NCI-H1105 treated with DMSO at 0.1 percent for 48 hours (cell line): ENCODE results near the gene COL10A1.
A peak's percentile ranks its signal among the peaks of the same experiment; 100 is the strongest.
"Not testable (repeated sequence)": the region's sequence is repeated elsewhere in the genome, so short reads cannot be mapped to it uniquely, and the experiment has no call there.

Experiments used
- DNase-seq: peaks from one replicate; lab custom pipeline; 2025; lab: John Stamatoyannopoulos, UW

Gene COL10A1

GRCh38 chr6:116120430-116120829, 5.5 kb downstream of the COL10A1 start:
- DNase-seq = no peak

GRCh38 chr6:116118608-116119007, 7.3 kb downstream of the COL10A1 start:
- DNase-seq = no peak

- DNase-seq = no peak
These were observed 10.2 kb downstream of the COL10A1 start for GRCh38 chr6:116115781-116116180.

DNA sequence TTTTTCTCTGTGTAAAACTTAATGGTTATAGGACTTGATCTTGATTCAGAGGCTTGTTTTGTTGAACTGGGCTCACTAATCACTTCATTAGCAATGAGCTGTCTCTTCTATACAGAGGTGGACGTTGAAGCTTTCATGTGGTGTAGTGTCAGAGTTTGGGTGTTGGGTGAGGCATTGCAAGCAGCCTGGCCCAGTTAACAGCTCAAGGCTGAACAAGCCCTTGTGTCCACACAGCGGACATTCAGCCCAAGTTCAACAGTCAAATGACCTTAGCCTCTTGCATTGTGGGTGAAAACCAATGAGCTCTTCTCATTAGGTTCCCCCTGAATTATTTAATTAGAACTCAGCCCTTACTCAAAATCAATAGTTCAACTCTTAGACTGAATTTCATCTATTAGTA, 12.5 kb downstream of the COL10A1 start:
- DNase-seq = no peak

DNA sequence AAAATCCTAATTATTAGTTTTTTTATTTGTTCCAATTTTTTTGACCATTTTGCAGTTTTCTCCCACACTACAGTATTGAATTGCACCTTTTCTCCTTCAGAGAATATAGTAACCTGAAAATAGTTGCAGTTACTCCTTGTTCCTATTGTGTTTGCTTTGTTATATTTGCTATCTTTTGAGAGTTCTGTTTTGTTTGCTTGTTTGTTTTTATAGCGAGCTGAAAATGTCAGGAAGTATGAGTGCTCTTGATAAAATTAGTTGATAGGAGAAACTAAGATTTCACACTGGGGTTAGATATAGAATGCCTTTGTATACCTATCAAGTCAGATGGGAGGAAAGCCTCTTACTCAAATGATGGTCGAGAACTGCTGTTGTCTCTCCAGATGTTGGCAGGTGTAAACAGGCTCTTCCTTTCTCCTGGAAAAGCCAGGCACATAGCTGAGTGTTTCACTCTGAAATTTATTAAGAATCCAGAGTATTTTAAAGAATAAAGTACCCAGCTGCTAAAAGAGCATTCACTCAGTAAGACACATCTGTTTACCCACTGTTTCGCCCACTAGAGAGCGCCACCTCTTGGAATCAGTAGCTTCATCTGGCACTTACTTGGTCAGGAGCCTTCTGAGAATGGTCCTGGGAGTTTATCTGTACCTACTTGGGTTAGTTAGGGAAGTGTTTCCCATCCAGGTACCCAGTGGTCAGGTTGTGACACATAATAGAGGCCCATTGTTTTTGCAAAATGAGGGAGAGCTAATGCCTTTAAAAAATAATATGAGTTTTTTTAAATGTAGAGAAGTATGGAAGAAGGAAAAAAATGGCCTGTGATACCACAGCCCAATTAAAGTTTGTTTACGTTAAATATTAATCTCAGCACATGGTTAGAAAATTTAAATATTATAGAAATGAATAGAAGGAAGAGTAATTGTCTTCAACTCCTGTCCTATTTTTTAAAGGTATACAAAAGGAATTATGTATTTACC, 14.1 kb downstream of the COL10A1 start:
- peak; percentile 11 for DNase-seq

DNA sequence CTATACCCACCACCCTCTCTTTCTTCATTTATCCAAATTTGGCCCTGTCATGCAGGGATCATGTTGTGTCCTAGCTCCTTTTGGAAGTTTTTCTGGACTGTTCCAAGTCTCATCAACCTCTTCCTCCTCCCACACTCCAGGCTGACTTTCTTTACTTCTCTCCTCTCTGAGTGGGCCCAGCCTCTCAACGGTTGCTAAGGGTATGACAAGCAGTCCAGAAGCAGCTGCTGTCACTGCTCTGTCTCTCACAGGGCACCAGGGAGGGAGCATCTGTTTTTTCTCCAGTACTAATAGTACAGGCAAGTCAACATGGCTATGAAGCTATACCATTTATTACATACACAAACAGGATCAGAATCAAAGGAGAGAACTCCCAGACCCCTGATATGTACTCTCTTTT, 17.1 kb downstream of the COL10A1 start:
- no peak for DNase-seq

- DNase-seq = no peak
These were observed 19.8 kb downstream of the COL10A1 start for GRCh38 chr6:116106146-116106545.

DNA sequence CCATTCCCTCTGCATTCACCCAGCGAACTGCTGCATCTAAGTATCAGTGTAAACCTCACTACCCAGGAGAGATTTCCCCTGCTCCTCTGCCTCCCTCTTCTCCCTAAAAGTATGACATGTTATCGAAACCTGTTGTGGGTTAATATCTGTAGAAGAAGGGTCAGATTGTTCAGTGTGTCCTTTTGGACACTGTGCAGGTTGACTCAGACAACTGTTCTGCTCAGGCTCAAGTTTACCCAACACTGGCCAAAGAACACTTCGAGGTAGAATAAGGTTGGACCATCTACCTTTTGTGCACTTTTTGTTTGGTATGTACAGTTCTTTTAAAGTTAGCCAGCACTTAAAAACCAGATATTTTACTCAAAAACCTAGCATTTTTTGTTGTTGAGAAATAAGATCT, 20.7 kb downstream of the COL10A1 start:
- DNase-seq = no peak

- DNase-seq = no peak
These were observed 21.3 kb downstream of the COL10A1 start for GRCh38 chr6:116104636-116105035.

GRCh38 chr6:116102873-116103272, 23.1 kb downstream of the COL10A1 start:
- DNase-seq = no peak

GRCh38 chr6:116101790-116102189, 24.1 kb downstream of the COL10A1 start:
- DNase-seq = no peak

DNA sequence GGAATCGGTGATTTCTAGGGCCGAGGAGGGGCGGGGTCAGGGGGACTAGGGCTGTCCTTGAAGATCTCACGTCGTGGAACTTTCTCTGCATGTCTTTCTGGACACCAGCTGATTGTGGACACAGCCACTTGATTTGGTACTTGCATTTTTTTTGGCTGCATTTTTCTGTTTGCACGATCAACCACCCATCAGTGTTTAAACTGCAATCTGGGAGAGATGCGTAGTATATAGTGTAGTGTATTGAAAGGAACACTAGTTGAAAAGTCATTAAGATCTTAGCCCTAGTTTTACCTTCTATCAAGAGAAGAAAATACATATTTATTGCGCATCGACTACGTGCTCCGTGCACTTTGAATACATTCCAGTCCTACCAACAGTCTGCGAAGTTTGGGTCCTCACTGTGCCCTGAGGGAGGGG, 24.6 kb downstream of the COL10A1 start:
- peak; percentile 29 for DNase-seq

DNA sequence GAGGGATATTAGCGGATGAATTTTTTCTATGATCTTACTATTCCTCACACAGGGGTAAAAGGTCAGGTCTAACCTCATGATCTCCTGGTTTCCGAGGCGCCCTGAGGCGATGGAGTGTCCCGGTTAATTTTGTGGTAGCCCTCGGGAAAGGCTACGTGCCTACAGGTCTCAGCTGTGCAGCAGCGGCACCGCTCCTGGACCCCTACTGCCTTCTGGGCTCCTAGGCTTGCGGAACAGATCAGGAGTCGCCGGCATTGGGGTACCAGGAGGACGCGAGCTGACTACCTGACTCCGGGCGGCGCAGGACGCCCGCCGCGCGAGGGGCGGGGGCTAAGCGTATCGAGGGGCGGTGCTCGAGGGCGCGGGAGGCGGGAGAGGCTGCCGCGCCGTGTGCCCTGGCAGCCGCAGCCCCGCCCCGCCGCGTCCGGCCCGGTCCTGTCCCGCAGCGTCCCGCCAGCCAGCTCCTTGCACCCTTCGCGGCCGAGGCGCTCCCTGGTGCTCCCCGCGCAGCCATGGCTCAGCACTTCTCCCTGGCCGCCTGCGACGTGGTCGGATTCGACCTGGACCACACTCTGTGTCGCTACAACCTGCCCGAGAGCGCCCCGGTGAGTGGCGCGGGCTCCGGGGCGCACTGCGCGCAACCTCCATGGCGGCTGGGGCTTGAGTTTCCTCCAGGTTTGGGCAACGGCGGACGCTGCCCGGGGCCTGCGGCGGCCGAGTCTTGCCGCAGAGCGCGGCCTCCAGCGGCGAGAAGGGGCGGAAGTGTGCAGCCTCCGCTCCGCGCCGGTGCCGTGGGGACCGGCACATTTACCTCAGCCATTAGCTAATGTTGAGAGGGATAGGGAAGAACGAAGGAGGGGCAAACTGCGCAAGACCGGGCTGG, 25.3 kb downstream of the COL10A1 start, which contains the start of gene NT5DC1:
NT5DC1 (plus strand) TSS at position 435 of the 883 bp plus-strand sequence; CDS start at position 513, 78 bp downstream.
- peak; percentile 84 for DNase-seq

DNA sequence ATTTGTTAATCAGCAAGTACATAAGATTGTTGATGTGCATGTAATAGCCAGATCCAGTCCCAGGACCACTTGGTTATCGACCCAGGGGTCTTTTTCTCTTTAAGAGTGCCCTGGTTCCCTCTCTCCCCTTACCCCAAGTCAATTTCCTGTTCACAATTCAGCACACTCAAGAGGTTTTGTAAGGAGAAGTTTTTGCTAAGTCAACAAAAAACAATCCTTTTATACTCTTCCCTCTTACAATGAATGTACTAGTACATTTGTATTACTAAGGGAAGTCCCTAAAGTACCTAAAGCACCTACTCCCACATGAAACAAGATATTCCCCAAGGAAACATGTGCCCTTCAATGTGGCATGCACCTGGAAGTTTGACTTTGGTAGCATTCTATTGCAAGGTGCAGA, 26.9 kb downstream of the COL10A1 start:
- DNase-seq = no peak

DNA sequence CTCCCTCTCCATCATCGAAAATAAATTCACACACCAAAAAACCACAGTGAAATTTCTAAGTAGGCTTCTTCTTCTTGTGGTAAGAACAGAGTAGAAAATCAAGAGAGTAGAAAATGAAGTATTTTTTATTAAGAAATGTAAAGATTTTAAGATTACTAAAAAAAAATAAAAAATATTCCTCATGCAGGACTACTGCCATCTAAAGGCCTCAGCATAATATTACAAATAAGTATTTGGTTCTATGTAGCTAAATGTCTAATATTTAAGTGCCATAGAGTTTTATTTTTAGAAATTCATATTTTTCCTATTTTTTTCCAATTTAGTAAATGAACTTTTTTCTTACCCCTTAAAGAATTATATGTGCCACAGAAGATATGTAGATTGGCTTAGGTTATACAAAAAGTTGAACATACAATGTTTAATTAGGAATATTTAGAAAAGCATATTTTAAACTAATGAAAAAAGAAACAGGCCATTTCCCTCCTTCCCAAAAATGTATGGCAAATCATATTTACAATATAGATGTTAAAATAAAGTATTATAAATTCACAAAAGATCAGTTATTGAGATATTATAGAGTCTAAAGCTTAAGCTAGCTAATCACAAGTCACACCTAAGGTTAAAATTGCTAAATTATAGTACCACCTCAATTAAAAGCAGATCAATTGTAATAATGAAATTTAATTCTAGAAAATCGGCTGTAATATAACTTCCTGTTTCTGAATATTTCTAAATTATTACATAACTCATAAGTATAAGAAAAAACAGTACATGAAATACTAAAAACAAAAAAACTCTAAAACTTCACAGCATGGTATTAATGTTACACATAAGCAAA, 28.7 kb downstream of the COL10A1 start:
- no peak for DNase-seq

GRCh38 chr6:116096048-116096759, 29.7 kb downstream of the COL10A1 start:
- DNase-seq = not testable (repeated sequence)

DNA sequence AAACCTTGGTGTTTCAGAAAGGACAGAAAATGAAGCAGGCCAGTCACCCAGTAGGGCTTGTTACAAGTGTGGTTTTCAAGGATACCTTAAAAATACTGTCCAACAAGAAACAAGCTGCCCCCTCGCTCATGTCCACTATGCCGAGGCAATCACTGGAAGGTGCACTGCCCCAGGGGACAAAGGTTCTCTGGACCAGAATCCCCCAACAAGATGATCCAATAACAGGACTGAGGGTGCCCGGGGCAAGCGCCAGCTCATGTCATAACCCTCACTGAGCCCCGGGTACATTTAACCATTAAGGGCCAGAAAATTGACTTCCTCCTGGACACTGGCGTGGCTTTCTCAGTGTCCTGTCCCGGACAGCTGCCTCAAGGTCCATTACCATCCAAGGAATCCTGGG, 31.9 kb downstream of the COL10A1 start:
- no peak for DNase-seq

- no peak for DNase-seq
These were observed 35.7 kb downstream of the COL10A1 start for GRCh38 chr6:116090251-116090650.

DNA sequence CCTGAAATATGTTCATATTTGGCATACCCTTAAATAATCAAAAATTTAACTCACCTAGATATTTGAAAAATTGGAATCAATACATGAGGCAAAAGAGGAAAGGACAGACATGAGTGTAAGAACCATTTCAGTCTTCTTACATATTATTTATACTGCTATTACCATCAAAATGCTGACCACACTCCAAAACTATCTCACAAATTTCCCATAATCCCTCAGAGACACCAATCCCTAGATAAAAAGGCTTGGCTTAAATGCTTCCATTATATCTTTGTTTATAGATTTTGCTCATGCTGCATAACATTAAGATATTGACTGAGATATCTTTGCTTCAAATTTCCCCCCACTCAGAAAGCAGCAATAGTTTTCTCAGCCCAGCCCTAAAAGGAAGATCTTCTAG, 37.0 kb downstream of the COL10A1 start:
- no peak for DNase-seq

- DNase-seq = no peak
These were observed 38.4 kb downstream of the COL10A1 start for GRCh38 chr6:116087437-116088027.

GRCh38 chr6:116084284-116084683, 41.6 kb downstream of the COL10A1 start:
- DNase-seq = no peak
